Stomach (tissue), 9 donors: ENCODE measurements around the gene SNX30. TPM values are rescaled to one million over a fixed set of nuclear protein-coding genes. Genes with fewer than 3 reads are reported as not detected.

Source experiments
- DNase-seq, 2 donors: peaks; one replicate each; pipeline versions ENCODE4 v3.0.0 to v3.0.0-alpha.2; 2013 to 2019
- H3K27ac ChIP-seq, 5 donors: fragments of 200-600 bp in 4 of 5; sonication (generic) in 4 of 5; one replicate each; pipeline ENCODE4 v1.5.1; 2013 to 2019; ENCODE audit warnings: mild to moderate bottlenecking in 1 of 5, moderate library complexity in 1 of 5
- H3K27me3 ChIP-seq, 3 donors: fragments of 200-600 bp; sonication (generic); one replicate each; pipeline ENCODE4 v1.5.1; 2017 to 2019; ENCODE audit warnings: mixed run types in 1 of 3
- H3K36me3 ChIP-seq, 4 donors: fragments of 200-600 bp; sonication (generic); 1 replicate in 3 of 4; 2 replicates in 1 of 4; pipeline ENCODE4 v1.5.1; 2016 to 2019
- H3K4me1 ChIP-seq, 4 donors: fragments of 200-600 bp; sonication (generic); one replicate each; pipeline ENCODE4 v1.5.1; 2016 to 2019
- H3K4me3 ChIP-seq, 4 donors: fragments of 200-600 bp; sonication (generic) in 3 of 4; one replicate each; pipeline ENCODE4 v1.5.1; 2016 to 2019; ENCODE audit warnings: mild to moderate bottlenecking in 1 of 4
- H3K9me3 ChIP-seq, 4 donors: fragments of 200-600 bp; sonication (generic); one replicate each; pipeline ENCODE4 v1.5.1; 2016 to 2019
- EP300 ChIP-seq: sonication (generic); formaldehyde crosslinking; IDR thresholded peaks from one replicate; pipeline ENCODE4 v1.6.1; 2017; ENCODE audit warnings: antibody characterized with exemption
- POLR2A ChIP-seq, 4 donors: fragments of 450-650 bp; IDR thresholded peaks; one replicate each; pipeline ENCODE4 v1.6.1; 2016; ENCODE audit warnings: antibody characterized with exemption in 4 of 4, control low read depth in 2 of 4, mild to moderate bottlenecking in 1 of 4, moderate library complexity in 1 of 4
- POLR2AphosphoS5 ChIP-seq, 3 donors: sonication (generic); formaldehyde crosslinking; IDR thresholded peaks; one replicate each; pipeline ENCODE4 v1.6.1; 2016; ENCODE audit warnings: antibody characterized with exemption in 3 of 3
- WGBS, 5 donors: extraction: QIAGEN DNeasy Blood & Tissue Kit in 3 of 5; methylation state at CpG; one replicate each; pipeline versions ENCODE4 v1.1.5 to v1.1.7; 2013 to 2018; 5-methylcytosine and 5-hydroxymethylcytosine counted together
- intact Hi-C: fragments of 100-400 bp; cut with DNase I; formaldehyde crosslinking; loops from one replicate; pipeline ENCODE4 v1.15.1; 2023; ENCODE audit warnings: low total_unique reads
- polyA plus RNA-seq, 3 donors: library from polyadenylated mRNA; stranded (reverse); fragments of 200-250 nt; gene quantifications; one replicate each; pipeline ENCODE4 v1.2.3, GENCODE V29; 2013
- total RNA-seq, 5 donors: library from RNA; depleted of rRNA; stranded (reverse); fragments of >200 nt; gene quantifications; one replicate each; pipeline versions ENCODE4 v1.1.0 to v1.2.3, GENCODE V29; 2014 to 2016
- TF ChIP-seq, protein P1 (sequence below), 7 experiments: fragments of 450-650 bp in 4 of 7; fragments of 200-600 bp in 3 of 7; sonication (generic) in 3 of 7; IDR thresholded peaks; one replicate each; pipeline ENCODE4 v1.5.1; 2016 to 2019; ENCODE audit warnings: antibody characterized with exemption in 7 of 7, control low read depth in 2 of 7, mild to moderate bottlenecking in 1 of 7
- donor health status: healthy with polysubstance abuse.
- donor health status: Bipolar disorder and iron deficiency.
- donor health status: healthy.

Gene SNX30
- total and polyA plus RNA-seq, 8 donors, result 1.2 to 37.1 (median 5.3) TPM

DNA sequence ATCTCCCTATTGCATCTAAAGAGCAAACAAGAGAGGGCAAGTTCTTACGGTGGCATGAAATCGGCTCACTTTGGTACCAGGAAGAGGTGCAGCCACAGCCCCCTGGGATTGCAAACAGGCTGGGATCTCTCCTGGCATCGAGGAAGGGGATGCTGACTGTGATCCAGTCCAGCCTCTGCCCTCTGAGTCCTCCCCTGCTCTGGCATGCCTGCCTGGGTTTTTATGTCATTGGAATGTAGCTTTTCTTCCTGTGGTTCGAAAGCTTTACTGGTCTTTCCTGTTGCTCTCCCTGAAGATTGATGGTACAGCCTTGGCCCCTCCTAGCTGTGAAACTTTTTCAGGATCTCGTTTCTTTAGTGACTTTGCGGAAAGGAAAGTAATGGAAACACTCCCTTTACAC, 133.5 kb downstream of the SNX30 start:
- 34 to 44% (median 39%) methylated on average over 6 of the region's 6 CpGs for WGBS, 5 donors
- H3K36me3 ChIP-seq, result peaks cover 0 to 21% (median 12%) of the 10 kb centered on the region in 4 donors
- peak in 1 of 2 donors; percentile 41 for DNase-seq
- intact Hi-C loops, result no loop called here
- no peaks in the 10 kb centered on the region for H3K9me3 ChIP-seq
- TF ChIP-seq POLR2A (IDR thresholded peaks at IDR 0.05) (no peak), POLR2AphosphoS5 (IDR thresholded peaks at IDR 0.05) (no peak), EP300 (no peak)
- TF ChIP-seq, protein P1, sequence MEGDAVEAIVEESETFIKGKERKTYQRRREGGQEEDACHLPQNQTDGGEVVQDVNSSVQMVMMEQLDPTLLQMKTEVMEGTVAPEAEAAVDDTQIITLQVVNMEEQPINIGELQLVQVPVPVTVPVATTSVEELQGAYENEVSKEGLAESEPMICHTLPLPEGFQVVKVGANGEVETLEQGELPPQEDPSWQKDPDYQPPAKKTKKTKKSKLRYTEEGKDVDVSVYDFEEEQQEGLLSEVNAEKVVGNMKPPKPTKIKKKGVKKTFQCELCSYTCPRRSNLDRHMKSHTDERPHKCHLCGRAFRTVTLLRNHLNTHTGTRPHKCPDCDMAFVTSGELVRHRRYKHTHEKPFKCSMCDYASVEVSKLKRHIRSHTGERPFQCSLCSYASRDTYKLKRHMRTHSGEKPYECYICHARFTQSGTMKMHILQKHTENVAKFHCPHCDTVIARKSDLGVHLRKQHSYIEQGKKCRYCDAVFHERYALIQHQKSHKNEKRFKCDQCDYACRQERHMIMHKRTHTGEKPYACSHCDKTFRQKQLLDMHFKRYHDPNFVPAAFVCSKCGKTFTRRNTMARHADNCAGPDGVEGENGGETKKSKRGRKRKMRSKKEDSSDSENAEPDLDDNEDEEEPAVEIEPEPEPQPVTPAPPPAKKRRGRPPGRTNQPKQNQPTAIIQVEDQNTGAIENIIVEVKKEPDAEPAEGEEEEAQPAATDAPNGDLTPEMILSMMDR (IDR thresholded peaks at IDR 0.05), result no peak
- H3K4me1 ChIP-seq, result no peaks in the 10 kb centered on the region
- H3K27me3 ChIP-seq, result peaks cover 0 to 4% (median 0%) of the 10 kb centered on the region in 3 donors
- no peak overlapping the region for H3K4me3 ChIP-seq
- H3K27ac ChIP-seq, result no peak overlapping the region

DNA sequence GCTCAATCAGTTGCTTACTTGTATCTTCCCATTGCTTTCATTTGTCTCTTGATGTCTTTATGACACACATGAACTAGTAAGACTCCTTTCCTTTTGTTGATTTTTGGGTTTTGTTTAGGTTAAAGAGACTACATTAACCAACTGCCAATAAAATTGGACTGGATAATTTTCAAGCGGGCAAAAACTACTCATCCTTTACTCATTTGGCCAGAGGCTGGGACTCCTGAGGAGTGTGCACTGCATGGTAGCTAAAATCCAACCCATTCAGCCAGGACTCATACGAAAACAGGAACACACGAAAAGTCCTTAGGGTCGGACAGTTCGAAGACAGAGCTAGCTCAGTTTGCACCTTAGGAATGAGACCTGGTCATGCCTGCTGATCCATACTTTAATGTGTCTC, 134.2 kb downstream of the SNX30 start:
- Histone ChIP-seq H3K4me3 (no peak overlapping the region), H3K36me3 (peaks cover 0 to 21% (median 11%) of the 10 kb centered on the region in 4 donors), H3K9me3 (no peaks in the 10 kb centered on the region), H3K27me3 (peaks cover 0 to 10% (median 3%) of the 10 kb centered on the region in 3 donors), H3K4me1 (peaks cover 0 to under 1% (median under 1%) of the 10 kb centered on the region in 4 donors), H3K27ac (no peak overlapping the region)
- intact Hi-C loops, result no loop called here
- no peak for DNase-seq
- 90 to 97% (median 94%) methylated on average over 5 of the region's 5 CpGs for WGBS, 5 donors
- no peak for TF ChIP-seq EP300
- TF ChIP-seq, protein P1 (IDR thresholded peaks at IDR 0.05), result no peak
- TF ChIP-seq POLR2A (IDR thresholded peaks at IDR 0.05), result no peak
- no peak for TF ChIP-seq POLR2AphosphoS5 (IDR thresholded peaks at IDR 0.05)

GRCh38 chr9:112885324-112885723, 134.8 kb downstream of the SNX30 start:
- WGBS, 5 donors, result 76 to 90% (median 84%) methylated on average over 1 of the region's 1 CpG
- H3K27ac ChIP-seq, result no peak overlapping the region
- TF ChIP-seq EP300 (no peak), POLR2A (IDR thresholded peaks at IDR 0.05) (no peak), POLR2AphosphoS5 (IDR thresholded peaks at IDR 0.05) (no peak)
- TF ChIP-seq, protein P1 (IDR thresholded peaks at IDR 0.05), result no peak
- no peaks in the 10 kb centered on the region for H3K9me3 ChIP-seq
- peaks cover 0 to 17% (median 8%) of the 10 kb centered on the region in 4 donors for H3K36me3 ChIP-seq
- intact Hi-C loops, result no loop called here
- H3K27me3 ChIP-seq, result peaks cover 0 to 16% (median 9%) of the 10 kb centered on the region in 3 donors
- peaks cover 5 to 6% (median 6%) of the 10 kb centered on the region in 4 donors for H3K4me1 ChIP-seq
- no peak overlapping the region for H3K4me3 ChIP-seq
- no peak for DNase-seq

- H3K27me3 ChIP-seq, result peaks cover 0 to 26% (median 16%) of the 10 kb centered on the region in 3 donors
- peaks cover 0 to 7% (median under 1%) of the 10 kb centered on the region in 4 donors for H3K36me3 ChIP-seq
- H3K4me1 ChIP-seq, result peaks cover 10 to 14% (median 13%) of the 10 kb centered on the region in 4 donors
- intact Hi-C loops, result no loop called here
- DNase-seq, result no peak
- H3K4me3 ChIP-seq, result no peak overlapping the region
- WGBS, 5 donors, result 91 to 97% (median 95%) methylated on average over 4 of the region's 4 CpGs
- TF ChIP-seq POLR2AphosphoS5 (IDR thresholded peaks at IDR 0.05), result no peak
- no peak for TF ChIP-seq EP300
- TF ChIP-seq, protein P1 (IDR thresholded peaks at IDR 0.05), result no peak
- no peak for TF ChIP-seq POLR2A (IDR thresholded peaks at IDR 0.05)
- H3K27ac ChIP-seq, result no peak overlapping the region
- no peaks in the 10 kb centered on the region for H3K9me3 ChIP-seq
Observed at GRCh38 chr9:112886351-112886750, 135.8 kb downstream of the SNX30 start.
